ENCODE data around the gene IL17RC.

GRCh38 chr3:9980251-9980650, 63.4 kb downstream of the IL17RC start:
- TF ChIP-seq, protein P1, sequence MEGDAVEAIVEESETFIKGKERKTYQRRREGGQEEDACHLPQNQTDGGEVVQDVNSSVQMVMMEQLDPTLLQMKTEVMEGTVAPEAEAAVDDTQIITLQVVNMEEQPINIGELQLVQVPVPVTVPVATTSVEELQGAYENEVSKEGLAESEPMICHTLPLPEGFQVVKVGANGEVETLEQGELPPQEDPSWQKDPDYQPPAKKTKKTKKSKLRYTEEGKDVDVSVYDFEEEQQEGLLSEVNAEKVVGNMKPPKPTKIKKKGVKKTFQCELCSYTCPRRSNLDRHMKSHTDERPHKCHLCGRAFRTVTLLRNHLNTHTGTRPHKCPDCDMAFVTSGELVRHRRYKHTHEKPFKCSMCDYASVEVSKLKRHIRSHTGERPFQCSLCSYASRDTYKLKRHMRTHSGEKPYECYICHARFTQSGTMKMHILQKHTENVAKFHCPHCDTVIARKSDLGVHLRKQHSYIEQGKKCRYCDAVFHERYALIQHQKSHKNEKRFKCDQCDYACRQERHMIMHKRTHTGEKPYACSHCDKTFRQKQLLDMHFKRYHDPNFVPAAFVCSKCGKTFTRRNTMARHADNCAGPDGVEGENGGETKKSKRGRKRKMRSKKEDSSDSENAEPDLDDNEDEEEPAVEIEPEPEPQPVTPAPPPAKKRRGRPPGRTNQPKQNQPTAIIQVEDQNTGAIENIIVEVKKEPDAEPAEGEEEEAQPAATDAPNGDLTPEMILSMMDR (IDR thresholded peaks at IDR 0.05): no peak
- no peak for TF ChIP-seq EZH2 (IDR thresholded peaks at IDR 0.05)
- no peak for TF ChIP-seq EZH2phosphoT487 (IDR thresholded peaks at IDR 0.05)
